GM21723 (cell line): Measurements from ENCODE around the gene RNF11.
A peak's percentile ranks its signal among the peaks of the same experiment; 100 is the strongest.

Source experiments
- ATAC-seq: cut with Tn5 transposase; IDR thresholded peaks from one replicate; pipeline ENCODE4 v1.9.1; 2021; ENCODE audit warnings: mild to moderate bottlenecking, moderate library complexity; ENCODE audit not compliant: unreplicated experiment

The RNF11 gene

DNA sequence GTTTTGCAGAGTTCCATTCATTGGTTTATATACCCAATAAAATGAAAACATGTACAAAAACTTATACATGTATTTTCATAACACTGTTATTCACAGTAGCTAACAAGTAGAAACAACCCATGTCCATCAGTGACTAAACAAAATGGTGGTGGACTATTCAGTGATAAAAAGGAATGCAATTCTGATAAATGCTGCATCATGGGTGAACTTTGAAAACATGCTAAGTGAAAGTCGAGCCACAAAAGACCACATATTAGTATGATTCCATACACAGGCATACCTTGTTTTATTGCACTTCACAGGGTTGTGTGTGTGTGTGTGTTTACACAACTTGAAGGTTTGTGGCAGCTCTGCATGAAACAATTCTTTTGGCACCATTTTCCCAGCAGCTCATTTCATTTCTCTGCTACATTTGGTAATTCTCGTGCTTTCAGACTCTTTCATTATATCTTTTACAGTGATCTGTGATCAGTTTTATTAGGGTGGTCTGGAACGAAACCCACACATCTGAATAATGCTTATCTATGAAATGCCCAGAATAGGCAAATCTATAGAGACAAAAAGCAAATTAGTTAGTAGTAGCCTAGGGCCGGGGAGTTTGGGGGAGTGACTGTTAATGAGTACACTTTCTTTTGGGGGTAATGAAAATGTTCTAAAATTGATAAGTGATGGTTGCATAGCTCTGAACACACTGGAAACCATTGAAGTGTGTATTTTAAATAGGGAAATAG is 27.2 kb downstream of the RNF11 start:
- ATAC-seq = no peak

DNA sequence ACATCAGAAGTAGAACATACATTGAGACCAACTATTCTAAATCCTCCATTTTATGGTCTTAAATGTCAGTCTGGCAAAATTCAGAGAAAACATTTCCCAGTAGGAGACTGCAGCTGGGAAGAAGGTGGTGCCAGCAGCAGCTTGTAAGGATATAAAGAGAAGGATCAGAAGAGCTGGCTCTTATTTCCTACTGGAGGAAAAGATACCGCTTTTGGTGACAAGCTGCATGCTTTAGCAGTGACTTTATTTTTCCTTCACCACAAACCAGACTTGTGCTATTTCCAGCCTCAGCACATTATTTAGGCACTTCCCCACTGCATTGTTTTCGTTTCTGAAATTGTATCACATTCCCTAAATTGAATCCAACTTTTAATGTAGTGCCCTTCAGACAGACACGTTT is 28.4 kb downstream of the RNF11 start:
- no peak for ATAC-seq

DNA sequence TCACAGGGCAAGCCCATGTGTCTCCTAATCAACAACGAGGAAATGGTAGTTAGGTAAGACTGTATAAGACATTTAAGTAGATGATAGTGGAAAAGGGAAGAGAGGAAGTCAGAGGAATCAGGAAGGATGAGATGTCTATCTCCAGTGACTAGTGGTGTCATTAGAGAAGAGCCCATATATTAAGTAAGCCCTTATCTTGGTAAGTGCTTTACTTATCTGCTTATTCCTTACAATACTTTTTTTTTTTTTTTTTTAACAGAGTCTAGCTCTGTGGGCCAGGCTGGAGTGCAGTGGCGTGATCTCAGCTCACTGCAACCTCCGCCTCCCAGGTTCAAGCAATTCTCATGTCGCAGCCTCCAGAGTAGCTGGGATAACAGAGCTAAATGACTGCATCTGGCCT is 29.5 kb downstream of the RNF11 start:
- ATAC-seq = no peak

DNA sequence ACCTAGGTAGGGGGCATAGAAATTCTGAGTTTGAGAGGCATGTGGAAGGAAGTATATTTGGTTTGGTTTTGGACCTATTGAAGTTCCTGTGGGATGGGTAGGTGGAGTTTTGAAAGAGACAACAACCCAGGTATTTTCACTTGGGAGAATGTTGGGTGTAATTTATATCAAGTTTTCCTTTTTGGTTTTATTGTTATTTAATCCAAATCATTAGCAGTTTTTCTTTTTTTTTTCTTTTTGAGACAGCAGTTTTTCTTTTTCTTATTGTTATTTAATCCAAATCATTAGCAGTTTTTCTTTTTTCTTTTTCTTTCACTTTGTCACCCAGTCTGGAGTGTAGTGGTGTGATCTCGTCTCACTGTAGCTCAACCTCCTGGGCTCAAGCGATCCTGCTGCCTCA is 30.1 kb downstream of the RNF11 start:
- no peak for ATAC-seq

DNA sequence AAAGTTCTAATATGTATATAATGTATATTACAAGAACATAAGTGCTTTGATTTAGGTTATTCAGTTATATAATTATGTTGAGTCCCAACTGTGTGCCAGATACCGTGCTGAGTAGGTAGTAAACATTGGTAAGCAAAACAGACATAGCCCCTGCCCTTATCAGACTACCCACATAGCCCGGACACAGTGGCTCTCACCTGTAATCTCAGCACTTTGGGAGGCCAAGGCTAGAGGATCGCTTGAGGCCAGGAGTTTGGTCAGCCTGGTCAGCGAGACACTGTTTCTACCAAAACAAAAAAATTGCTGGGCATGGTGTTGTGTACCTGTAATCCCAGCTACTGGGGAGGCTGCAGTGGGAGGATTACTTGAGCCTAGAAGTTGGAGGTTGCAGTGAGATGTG is 30.7 kb downstream of the RNF11 start:
- ATAC-seq = no peak

DNA sequence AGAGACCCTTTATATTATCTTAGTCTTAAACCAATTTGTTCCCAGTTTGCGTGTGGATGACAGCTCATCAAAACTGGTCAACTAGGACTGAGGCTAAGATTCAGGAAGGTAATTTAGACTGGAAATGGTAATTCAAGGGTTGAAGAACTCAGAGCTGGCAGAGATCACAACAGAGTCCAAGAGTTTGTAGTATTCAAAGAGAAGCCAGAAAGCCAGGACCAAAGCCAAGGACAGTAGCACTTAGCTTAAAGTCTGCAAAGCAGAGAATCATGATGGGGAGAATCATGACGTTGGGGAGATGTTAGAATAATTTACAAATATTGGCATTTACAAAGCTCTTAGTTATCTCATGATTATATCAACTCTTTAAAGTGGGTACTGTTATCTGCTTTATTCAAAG is 32.6 kb downstream of the RNF11 start:
- ATAC-seq = peak; percentile 33

DNA sequence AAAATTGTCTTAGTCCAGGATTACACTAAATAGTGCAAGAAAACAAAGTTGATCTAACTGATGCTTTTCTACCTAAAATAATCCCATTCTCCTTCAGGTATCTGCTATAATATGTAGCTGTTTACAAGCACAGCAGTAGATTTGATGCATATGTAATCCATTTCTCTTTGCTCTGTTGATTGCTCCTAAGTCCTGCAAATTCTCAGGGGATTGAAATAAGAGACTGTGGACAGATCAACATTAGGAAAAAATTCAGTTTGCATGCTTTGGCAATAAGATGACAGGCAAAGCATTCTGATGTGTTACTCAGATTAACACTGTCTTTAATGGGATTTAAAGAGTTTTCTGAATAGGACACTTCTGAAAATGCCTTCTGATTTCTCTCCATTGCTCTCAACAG is 34.7 kb downstream of the RNF11 start:
- no peak for ATAC-seq

DNA sequence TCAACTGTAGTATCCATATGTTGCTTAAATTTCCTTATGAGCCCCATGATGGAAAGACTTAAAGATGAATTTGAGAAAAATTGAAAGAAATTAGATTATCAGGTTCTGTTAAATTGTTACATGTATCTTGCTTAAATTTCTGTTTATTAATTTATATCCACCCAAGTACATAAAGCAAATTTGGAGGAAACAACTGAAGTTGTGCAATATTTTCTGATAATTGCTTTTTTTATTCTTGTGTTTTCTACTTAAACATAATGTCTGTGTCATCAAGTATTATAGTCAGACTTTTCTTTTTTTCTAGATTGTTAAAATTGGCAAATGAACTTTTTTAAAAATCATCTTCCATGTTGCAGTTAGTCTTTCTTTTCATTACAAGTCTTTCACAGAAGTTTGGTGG is 36.8 kb downstream of the RNF11 start:
- ATAC-seq = no peak

DNA sequence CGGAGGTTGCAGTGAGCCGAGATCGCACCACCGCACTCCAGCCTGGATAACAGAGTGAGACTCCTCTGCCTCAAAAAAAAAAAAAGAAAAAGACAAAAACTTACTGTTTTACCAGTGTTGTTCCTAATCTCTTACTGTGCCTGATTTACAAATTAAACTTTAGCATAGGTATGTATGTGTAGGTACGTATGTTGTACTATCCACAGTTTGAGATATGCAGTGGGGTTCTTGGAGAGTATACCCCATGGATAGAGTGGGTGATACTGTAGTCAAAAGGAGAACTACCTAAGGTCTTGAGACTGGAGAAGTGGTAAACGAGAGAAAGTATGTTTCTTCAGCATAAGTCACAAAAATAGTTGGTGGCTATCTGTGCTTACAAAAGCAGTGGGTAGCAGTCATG is 38.6 kb downstream of the RNF11 start:
- no peak for ATAC-seq

DNA sequence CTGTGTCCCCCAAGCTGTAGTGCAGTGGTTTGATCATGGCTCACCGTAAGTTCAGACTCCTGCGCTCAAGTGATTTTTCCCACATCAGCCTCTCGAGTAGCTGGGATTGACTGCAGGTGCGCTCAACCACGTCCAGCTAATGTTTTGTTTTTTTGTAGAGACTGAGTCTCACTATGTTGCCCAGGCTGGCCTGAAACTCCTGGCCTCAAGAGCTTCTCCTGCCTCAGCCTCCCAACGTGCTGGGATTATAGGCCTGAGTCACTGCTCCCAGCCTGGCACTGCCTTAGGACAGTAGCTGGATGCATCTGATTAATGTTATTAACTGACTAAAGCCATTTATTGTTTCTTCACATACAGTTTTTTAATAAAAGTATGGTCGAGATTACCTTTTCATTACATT is 40.2 kb downstream of the RNF11 start:
- ATAC-seq = no peak

DNA sequence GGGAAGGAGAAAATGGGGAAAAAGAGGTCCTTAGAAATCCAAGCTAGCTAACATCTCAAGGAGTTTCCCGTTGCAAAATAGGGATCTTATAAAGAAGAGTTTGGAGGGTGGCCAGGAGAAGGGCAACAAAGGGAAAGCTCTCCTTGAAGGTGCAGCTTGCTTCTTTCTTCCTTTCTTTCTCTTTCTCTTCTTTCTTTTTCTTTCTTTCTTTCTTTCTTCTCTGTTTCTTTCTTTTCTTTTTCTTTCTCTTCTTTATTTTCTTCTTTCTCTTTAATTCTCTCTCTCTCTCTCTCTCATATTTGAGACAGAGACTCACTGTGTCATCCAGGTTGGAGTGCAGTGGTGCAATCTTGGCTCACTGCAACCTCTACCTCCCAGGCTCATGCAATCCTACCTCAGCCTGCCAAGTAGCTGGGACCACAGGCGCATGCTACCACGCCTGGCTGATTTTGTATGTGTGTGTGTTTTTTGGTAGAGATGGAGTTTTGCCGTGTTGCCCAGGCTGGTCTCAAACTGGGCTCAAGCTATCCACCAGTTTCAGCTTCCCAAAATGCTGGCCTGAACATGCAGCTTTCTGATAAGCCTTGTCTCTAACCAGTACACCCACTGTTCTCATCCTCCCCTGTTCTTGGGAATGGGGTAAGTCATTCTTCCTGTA is 44.4 kb downstream of the RNF11 start:
- no peak for ATAC-seq

DNA sequence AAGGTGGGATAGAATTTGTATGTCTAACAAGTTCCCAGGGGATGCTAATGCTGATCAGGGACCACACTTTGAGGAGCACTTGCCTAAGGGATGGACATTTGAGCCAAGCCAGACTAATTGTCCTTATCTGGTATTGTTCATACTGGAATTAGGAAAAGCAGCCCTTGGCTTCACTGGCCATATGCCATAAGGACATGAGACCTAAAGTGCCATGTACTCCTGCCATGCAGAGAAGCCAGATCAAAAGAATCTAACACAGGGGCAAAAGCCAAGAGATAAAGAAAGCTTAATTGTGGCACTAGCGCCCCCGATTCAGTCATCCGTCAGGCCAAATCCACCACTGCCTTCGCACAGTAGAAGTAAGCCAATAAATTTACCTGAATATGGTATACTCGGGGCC is 45.7 kb downstream of the RNF11 start:
- ATAC-seq = no peak

DNA sequence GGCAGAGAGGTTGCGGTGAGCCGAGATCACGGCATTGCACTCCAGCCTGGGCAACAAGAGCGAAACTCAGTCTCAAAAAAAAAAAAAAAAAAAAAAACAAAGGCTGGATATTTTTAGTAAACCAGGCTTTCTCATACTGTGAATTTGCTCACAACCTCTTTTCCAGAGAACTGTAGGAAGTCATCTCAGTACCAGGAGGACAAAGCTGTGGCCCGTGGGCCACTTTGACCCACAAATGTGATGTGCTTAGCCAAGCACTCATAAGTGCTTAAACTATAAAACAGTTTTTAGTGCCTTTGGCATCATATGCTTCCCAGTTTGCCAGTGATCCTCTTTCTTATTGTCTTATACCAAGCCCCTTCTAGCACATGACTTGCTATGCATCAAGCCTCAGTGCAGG is 46.5 kb downstream of the RNF11 start:
- no peak for ATAC-seq

DNA sequence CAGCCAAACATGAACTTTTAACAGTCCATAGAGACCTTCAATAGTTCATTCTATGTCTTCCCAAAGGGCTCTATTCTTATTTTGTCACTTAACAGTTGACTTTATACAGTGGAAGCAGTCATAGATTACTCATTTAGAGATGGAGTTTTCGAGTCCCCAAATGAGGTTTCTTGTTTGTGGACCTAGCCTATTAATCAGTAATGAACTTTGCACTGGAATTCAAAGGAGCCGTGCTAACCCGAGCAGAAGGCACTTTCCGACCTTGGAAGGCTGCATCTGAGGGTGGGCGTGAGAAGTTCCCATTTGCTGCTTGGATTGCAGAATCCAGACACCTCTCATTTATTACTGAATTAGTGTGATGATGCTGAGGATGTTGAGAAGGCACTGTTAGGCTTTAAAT is 47.9 kb downstream of the RNF11 start:
- no peak for ATAC-seq

DNA sequence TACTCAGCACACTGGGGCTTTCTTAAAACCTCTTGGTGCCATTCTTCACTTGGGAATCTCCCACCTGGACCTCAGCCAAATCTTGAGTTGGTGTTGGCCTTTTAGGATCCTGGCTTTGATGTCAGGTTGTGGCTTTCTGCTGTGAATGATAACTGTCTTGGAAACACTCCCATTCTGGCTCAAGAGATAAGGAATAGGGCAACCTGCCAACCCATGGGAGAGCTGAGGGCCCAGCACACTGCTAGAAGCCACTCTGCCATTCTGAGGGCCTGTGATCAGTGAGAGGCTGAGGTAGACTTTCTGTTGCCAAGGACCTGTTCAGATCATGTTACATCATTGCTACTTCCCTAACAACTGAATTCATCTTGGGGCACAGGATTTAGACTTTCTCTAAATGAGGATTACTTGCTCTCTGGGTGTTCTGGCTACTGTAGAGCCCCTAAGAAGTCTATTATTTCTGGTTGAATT is 48.4 kb downstream of the RNF11 start:
- ATAC-seq = peak; percentile 52

DNA sequence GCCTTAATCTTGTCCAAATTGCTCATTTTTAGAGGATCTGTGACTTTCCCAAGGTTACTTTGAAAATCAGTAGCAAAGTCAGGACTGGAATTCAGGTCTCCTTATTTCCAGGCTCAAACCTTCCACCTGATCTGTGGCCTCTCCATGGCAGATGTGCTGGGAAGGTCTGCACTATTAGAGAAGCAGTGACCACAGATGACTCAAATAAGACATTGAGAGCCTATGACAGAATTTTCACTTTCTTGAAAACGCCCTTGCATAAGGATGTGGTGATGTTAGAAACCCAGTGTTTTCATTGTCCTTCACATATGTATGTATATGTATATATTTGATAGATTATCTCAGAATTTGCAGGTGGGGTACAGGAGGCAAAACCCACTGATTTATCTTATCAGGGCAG is 49.0 kb downstream of the RNF11 start:
- ATAC-seq = peak; percentile 97

DNA sequence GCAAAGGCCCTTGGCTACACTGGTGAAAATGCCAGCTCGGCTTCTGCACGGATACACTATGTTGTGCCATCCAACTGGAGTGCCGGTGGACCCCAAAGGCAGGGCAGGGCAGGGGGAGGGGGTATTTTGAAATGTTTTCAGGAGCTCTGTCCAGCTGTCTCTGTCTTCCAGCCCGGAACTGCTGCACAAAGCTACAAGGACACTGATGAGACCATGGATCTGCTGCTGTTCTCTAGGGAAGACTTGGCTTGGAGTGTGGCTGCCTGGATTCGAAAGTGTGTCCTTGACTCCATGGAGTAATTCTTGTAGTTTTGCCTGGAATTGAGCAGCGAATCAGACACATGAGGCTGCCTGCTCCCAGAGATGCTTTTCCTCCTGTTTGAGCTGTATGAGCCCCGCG is 51.9 kb downstream of the RNF11 start:
- ATAC-seq = no peak

DNA sequence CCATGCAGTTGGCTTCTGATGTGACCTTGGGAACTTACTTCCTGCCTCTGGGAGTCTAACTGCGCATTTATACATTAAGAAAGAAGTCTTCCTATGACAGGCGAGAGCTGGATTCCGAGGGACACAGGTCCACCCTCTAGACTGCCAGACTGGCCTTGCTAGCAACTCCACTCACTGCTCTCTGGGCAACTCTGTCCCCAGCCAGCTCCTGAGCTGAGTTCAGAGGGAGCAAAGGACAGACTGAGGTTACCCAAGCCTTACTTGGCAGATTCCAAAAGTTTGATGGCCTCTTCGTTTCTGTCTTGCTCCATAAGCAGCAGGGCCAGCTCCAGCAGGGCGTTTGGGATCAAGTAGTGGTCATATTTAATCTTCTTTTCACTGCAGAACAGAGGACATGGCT is 52.5 kb downstream of the RNF11 start:
- no peak for ATAC-seq

DNA sequence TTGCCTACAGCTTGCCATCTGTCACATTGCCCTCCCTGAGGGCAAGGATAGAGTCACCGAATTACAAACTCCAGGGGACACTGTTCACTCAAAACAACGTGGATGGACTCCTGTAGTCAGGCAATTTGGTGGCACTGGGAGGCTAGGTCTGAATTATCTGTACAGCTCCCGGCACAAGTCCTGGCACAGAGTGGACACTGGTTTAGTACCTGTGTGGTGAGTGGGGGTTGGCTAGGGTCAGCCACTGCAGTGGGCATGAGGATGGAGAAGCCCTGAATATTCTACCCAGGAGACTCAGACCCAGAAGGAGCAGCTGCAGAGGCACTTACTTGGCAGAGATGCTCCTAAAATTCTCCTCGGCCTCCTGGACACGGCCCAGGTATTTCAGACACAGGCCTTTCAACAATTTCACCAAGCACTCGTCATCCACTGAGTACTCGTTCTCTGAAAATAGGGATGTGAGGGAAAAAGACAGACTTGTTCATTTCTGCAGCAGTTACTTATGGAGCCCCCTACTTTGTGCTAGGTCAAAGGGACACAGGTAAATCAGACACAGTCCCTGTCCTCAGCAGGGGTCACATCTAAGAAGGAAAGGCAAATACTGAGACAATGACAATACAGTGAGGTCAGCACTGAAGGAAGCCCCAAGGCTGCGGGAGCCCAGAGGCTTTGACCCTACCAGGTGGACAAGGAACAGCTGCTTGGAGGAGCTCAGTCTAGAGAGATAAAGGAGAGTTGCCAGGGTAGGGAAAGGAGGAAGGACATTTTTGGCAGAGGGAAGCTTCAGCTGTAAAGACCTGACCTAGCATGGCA is 53.8 kb downstream of the RNF11 start:
- no peak for ATAC-seq

DNA sequence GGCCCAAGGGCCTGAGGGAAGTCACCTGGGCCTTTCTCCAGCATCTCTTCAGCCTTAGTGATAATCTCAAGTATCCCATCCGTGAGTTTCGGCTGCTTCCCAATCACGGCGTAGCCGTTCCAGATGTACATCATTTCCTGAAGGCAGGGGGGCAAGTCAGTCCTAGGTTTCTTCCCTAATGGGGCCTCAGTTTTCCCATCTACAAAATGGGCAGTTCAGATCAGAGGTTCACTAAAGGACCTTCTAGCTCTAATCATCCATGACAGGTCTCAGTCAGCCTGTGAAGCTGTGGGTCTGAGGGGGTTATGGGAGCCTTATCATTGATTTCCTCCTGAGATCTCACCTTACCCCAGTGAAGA is 54.4 kb downstream of the RNF11 start:
- no peak for ATAC-seq

DNA sequence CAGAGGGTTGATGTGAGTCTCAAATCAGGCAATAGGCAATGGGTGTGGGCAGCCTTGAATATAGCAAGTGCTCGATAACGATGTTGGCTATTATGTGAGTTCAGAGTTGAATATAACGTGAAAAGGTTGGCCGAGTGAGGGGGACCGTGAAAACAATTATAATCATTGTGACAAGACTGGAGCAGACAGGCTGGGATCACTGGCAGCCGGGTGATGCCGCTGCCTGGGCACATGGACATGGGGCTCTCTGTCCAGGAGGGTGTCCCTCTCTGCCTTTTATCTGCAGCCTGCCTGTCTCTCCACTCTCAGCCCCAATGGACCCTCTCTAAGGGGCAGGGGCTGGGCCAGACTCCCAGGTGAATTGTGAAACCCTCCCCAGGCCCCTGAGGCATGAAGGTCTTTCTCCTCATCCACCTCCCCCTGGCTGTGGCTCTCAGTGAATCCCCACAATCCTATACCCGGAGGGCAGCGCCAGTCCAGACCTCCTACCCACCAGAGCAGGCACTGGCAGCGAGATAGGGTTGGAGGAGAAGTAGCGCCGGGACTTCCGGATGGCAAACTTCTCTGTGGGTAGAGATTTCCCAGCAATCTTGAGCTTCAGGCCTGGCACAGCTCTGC is 57.9 kb downstream of the RNF11 start:
- no peak for ATAC-seq
